ENCODE measurements around the gene RNASE8.

- TF ChIP-seq CTCF (conservative IDR thresholded peaks at IDR 0.05; ENCODE audit: low read depth, low read length) (no peak), EZH2 (IDR thresholded peaks at IDR 0.05; ENCODE audit: low read length, unreplicated experiment) (no peak), EZH2phosphoT487 (IDR thresholded peaks at IDR 0.05; ENCODE audit: borderline replicate concordance, low read length) (no peak)
Measured at GRCh38 chr14:21088687-21089086, 31.1 kb downstream of the RNASE8 start.

All from PC-3 (cell line).